Body of pancreas (tissue), 4 donors: ENCODE measurements around the gene BRCA1.

Experiments used
- CTCF ChIP-seq, 7 experiments: fragments of 450-650 bp in 4 of 7; fragments of 200-600 bp in 3 of 7; sonication (generic) in 3 of 7; IDR thresholded peaks; one replicate each; pipeline ENCODE4 v1.5.1; 2016 to 2019; ENCODE audit warnings: antibody characterized with exemption in 7 of 7
- POLR2A ChIP-seq, 3 donors: fragments of 450-650 bp; IDR thresholded peaks; one replicate each; pipeline ENCODE4 v1.6.1; 2016; ENCODE audit warnings: antibody characterized with exemption in 3 of 3, mild to moderate bottlenecking in 2 of 3

- TF ChIP-seq CTCF (IDR thresholded peaks at IDR 0.05) = no peak
- no peak for TF ChIP-seq POLR2A (IDR thresholded peaks at IDR 0.05)
Observed at GRCh38 chr17:43155666-43156065, 30.5 kb upstream of the BRCA1 start.
